GM12891 (cell line): Measurements from ENCODE around the gene JPH4.

Source experiments
- PAX5 ChIP-seq: IDR thresholded peaks from 2 replicates; pipeline ENCODE4 v1.6.1; 2011; ENCODE audit warnings: low read length, moderate library complexity, mild to moderate bottlenecking; ENCODE audit not compliant: insufficient read depth, severe bottlenecking
- POLR2A ChIP-seq: IDR thresholded peaks from 2 replicates; pipeline ENCODE4 v1.6.1; 2011; ENCODE audit warnings: low read depth, low read length, control low read depth
- POLR2AphosphoS5 ChIP-seq: IDR thresholded peaks from 2 replicates; pipeline ENCODE4 v1.6.1; 2011; ENCODE audit warnings: low read depth, low read length, control low read depth
- SPI1 ChIP-seq: IDR thresholded peaks from 2 replicates; pipeline ENCODE4 v1.6.1; 2011; ENCODE audit warnings: low read depth, low read length, control low read depth
- TAF1 ChIP-seq: IDR thresholded peaks from 2 replicates; pipeline ENCODE4 v1.6.1; 2011; ENCODE audit warnings: low read depth, low read length, control low read depth

DNA sequence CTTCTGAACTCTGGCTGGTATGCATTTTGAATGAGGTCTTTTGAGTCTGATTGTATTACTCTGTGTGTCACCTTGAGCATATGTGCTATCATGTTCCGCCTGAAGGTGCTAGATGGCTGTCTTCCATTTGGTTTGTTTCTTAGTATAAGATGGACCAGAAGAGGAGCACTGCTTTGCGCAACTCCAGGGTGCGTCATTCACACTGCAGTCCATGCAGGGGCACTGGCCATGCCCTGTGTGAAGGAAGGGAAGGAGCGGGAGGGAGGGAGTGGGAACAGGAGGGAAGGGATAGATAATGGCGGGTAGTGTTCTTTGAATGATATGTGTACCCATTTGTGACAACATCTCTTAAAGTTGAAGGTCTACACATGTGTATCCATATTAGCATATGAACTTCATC, 35.2 kb downstream of the JPH4 start:
- no peak for TF ChIP-seq POLR2AphosphoS5
- no peak for TF ChIP-seq POLR2A
- TF ChIP-seq SPI1, result no peak
- no peak for TF ChIP-seq PAX5
- TF ChIP-seq TAF1, result no peak
